HUDEP-2 (cell line): ENCODE measurements around the gene MCTP1.

ENCODE experiments used
- DNase-seq, 76 experiments: peaks; one replicate each; lab custom pipeline; 2025; ENCODE audit not compliant: unreplicated experiment in 76 of 76; lab: John Stamatoyannopoulos, UW

MCTP1 gene

GRCh38 chr5:95080441-95080840 lies 204.5 kb downstream of the MCTP1 start:
- DNase-seq, result no peak

GRCh38 chr5:95080030-95080429 lies 204.9 kb downstream of the MCTP1 start:
- DNase-seq, result no peak

- no peak for DNase-seq
Measured at GRCh38 chr5:95078868-95079267, 206.0 kb downstream of the MCTP1 start.

GRCh38 chr5:95076395-95077185 lies 208.3 kb downstream of the MCTP1 start:
- no peak for DNase-seq

DNA sequence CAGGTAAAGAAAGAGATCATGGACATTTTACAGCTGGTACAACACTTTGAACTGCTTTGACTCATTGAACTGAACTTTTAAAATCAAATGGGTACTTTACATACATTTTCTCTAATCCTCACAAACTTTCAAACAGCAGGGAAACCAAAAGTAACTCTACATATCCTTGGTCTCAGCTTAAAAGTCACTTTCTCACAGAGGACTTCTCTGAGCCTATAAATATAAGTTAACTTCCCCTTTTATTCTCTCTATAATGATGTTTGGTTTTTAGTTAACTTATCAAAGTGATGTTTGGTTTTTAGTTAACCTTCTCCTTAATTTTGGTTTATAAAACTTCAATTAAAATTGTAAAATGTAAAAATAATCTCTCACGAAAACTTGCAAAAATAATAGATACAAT lies 209.8 kb downstream of the MCTP1 start:
- no peak for DNase-seq

- DNase-seq, result no peak
Measured at GRCh38 chr5:95072281-95072680, 212.6 kb downstream of the MCTP1 start.

DNA sequence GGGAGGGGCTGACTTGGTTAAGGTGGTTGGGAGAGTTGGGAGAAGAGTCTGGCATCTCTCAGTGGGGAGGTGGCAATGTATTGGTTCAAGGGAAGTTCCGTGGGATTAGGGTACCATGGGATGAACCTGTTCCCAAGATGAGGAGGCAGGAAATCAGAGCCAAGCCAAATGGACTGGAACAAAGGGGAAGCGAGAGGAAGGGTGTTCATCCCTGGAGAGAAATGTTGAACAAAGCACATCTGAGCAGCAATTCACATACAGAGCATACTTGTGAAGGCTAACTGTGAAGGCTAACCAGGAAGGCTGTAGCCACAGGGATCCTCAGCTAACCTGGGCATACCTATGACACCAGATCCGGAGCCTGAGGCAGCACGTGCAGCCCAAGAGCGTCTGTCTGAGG lies 214.0 kb downstream of the MCTP1 start:
- no peak for DNase-seq

GRCh38 chr5:95070453-95070852 lies 214.4 kb downstream of the MCTP1 start:
- no peak for DNase-seq

- DNase-seq, result no peak
Measured at GRCh38 chr5:95069948-95070347, 214.9 kb downstream of the MCTP1 start.

- DNase-seq, result no peak
Measured at GRCh38 chr5:95069021-95069420, 215.9 kb downstream of the MCTP1 start.

- DNase-seq, result no peak
Measured at GRCh38 chr5:95068289-95068910, 216.5 kb downstream of the MCTP1 start.

GRCh38 chr5:95066048-95066447 lies 218.8 kb downstream of the MCTP1 start:
- no peak for DNase-seq

DNA sequence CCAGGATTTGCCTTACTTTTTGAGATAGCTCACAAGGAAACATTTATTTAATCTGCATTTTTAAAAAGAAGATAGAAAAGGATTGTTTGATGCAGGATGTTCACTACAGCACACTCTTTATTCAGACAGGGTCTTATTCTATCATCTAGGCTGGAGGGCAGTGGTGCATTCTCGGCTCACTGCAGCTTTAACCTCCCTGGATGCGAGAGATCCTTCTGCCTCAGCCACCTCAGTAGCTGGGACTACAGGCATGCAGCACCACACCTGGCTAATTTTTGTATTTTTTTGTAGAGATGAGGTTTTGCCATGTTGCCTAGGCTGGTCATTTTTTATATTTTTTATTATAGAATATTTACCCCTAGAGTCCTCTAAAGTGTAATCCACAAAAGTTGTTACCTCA lies 221.4 kb downstream of the MCTP1 start:
- no peak for DNase-seq

DNA sequence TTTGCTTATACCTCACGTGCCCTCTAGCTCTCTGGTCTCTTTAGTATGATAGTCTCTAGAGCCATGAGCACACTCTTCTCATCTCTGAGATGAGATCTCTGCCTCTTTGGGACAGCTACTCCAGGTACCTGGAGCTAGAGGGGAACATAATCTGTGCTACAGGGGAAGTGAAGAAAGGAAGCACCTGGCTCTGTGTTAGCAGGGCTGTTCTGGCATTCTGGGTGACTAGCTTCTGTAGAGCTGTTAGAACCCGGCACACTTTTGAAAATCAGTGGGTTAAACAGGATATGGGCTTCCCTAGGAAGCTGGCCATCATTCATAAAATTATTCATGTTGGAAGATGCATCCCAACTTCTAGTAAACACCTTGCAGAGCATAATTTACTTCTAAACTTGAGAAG lies 224.8 kb downstream of the MCTP1 start:
- DNase-seq, result no peak

DNA sequence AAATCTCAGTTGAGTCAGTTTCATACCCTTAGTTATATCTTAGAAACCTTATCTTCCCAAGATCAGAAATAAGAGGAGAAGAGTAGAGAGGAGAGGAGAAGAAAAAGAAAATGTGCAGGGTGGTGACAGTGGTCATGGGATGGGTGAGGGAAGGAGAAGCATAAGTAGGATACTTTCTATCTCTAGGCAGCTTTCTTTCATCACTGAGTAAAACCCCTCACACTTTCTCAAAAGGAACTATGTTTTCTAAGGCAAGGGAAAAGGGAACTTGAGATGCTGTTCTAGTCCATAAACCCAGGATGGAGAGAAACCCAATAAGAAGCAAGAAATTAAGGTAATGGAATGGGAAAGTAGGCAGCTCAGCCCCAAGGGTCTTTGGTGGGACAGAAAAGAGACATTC lies 225.3 kb downstream of the MCTP1 start:
- DNase-seq, result no peak

- DNase-seq, result no peak
Measured at GRCh38 chr5:95057615-95058014, 227.3 kb downstream of the MCTP1 start.

DNA sequence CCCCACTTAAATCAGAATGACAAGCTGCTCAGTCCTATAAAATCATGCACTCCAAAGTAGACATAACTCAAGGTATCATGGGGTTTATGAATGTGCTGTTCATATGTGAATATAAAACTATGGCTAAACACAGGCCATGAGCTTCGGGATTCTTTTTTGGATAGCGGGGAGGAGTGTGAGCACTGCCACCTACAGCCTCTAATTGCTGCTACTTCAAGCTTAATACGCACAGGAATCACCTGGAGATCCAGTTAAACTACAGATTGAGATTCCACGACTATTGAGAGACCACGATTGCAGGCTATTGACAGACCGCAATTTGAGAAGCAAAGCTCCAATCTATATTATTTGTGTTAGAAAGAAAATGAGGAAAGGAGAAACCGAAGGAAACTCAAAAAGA lies 231.6 kb downstream of the MCTP1 start:
- no peak for DNase-seq

GRCh38 chr5:95050708-95051107 lies 234.2 kb downstream of the MCTP1 start:
- no peak for DNase-seq

- DNase-seq, result no peak
Measured at GRCh38 chr5:95048628-95049027, 236.3 kb downstream of the MCTP1 start.

DNA sequence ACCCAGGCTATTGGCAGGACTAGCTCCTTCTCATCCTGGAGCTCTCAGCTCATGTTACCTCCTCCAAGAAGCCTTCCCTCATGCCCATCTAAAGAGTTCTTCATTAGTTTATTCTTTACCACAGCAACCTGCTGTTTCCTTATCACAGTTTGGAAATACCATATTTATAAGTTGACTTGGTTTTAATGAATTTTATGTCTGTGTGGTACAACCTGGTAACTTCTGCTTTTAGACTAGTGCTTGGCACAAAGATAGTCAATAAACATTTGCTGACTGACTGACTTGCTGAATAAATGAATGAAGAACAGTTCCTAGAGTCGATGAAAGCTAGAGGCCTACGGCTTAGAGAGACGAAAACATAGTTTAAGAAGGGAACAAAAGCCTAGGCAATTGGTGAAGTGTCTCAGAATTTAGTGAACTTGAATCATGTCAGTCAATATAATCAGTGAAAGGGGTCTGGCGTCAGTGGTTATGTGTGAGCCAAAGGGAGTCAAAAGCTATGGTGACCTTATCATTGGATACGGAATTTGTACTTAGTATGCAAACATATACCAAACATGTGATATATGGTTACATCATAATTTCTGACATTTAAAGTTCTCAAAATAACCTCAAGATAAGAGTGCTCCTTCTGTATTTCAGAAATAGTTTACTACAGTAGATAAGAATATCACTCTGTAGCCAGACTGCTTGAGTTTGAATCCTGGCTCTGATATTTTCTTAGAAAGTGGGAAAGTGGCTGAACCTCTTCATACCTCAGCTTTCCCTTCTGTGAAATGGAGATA lies 239.5 kb downstream of the MCTP1 start:
- peak in 9 of 76 experiments; percentile 1 to 47 (median 14) for DNase-seq

DNA sequence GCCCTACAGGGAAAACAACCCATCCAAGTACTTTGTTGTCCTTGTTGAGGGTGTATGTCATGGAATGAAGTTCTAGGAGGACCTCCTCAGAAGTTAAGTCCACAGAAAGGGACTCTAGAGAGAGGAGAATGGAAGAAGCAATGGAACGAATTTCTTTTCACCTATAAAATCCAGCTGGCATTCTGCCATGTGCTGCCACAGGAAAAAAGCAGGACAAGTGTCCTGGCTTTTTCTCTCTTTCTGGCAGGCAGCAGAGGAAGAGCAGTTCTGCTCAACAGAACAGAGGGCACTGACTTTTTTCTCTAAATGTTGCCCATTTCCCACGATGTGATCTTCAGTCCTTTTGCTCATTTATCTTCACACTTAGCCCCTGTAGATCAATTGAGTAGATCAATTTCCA lies 240.8 kb downstream of the MCTP1 start:
- DNase-seq, result no peak

- no peak for DNase-seq
Measured at GRCh38 chr5:95043648-95044047, 241.2 kb downstream of the MCTP1 start.
